Measurements from ENCODE around the gene SCMH1. TPM values are rescaled to one million over a fixed set of nuclear protein-coding genes. Genes with fewer than 3 reads are reported as not detected.
"Not testable (repeated sequence)": the region's sequence is repeated elsewhere in the genome, so short reads cannot be mapped to it uniquely, and the experiment has no call there.

The SCMH1 gene
- polyA plus RNA-seq, 1 donor: 35.8 TPM

GRCh38 chr1:41211608-41212007, 30.5 kb downstream of the SCMH1 start:
- DNase-seq (ENCODE audit: low read depth): not testable (repeated sequence)

- not testable (repeated sequence) for DNase-seq (ENCODE audit: low read depth)
Observed at GRCh38 chr1:41207053-41207452, 35.1 kb downstream of the SCMH1 start.

GRCh38 chr1:41200728-41201127, 41.4 kb downstream of the SCMH1 start:
- no peak for DNase-seq (ENCODE audit: low read depth)

GRCh38 chr1:41199375-41199774, 42.7 kb downstream of the SCMH1 start:
- no peak for DNase-seq (ENCODE audit: low read depth)

- no peak for DNase-seq (ENCODE audit: low read depth)
Observed at GRCh38 chr1:41192456-41193178, 49.5 kb downstream of the SCMH1 start.

GRCh38 chr1:41184446-41184845, 57.7 kb downstream of the SCMH1 start:
- DNase-seq (ENCODE audit: low read depth): no peak

- not testable (repeated sequence) for DNase-seq (ENCODE audit: low read depth)
Observed at GRCh38 chr1:41178230-41178629, 63.9 kb downstream of the SCMH1 start.

GRCh38 chr1:41175546-41175945, 66.6 kb downstream of the SCMH1 start:
- no peak for DNase-seq (ENCODE audit: low read depth)

GRCh38 chr1:41174170-41174569, 67.9 kb downstream of the SCMH1 start:
- DNase-seq (ENCODE audit: low read depth): no peak

GRCh38 chr1:41173651-41174050, 68.5 kb downstream of the SCMH1 start:
- no peak for DNase-seq (ENCODE audit: low read depth)

GRCh38 chr1:41171266-41171874, 70.7 kb downstream of the SCMH1 start:
- DNase-seq (ENCODE audit: low read depth): no peak

GRCh38 chr1:41169799-41170180, 72.3 kb downstream of the SCMH1 start:
- no peak for DNase-seq (ENCODE audit: low read depth)

GRCh38 chr1:41169066-41169798, 72.9 kb downstream of the SCMH1 start:
- DNase-seq (ENCODE audit: low read depth): no peak

GRCh38 chr1:41167667-41168066, 74.4 kb downstream of the SCMH1 start:
- DNase-seq (ENCODE audit: low read depth): no peak

- no peak for DNase-seq (ENCODE audit: low read depth)
Observed at GRCh38 chr1:41164727-41165126, 77.4 kb downstream of the SCMH1 start.

GRCh38 chr1:41162441-41162840, 79.7 kb downstream of the SCMH1 start:
- no peak for DNase-seq (ENCODE audit: low read depth)

- DNase-seq (ENCODE audit: low read depth): no peak
Observed at GRCh38 chr1:41161846-41162245, 80.3 kb downstream of the SCMH1 start.

- no peak for DNase-seq (ENCODE audit: low read depth)
Observed at GRCh38 chr1:41160498-41161110, 81.5 kb downstream of the SCMH1 start.

- DNase-seq (ENCODE audit: low read depth): no peak
Observed at GRCh38 chr1:41158966-41159365, 83.1 kb downstream of the SCMH1 start.

GRCh38 chr1:41158147-41158875, 83.8 kb downstream of the SCMH1 start:
- DNase-seq (ENCODE audit: low read depth): no peak

GRCh38 chr1:41155105-41155504, 87.0 kb downstream of the SCMH1 start:
- DNase-seq (ENCODE audit: low read depth): no peak
